Measurements from ENCODE around the gene GFPT2. TPM values are rescaled to one million over a fixed set of nuclear protein-coding genes. Genes with fewer than 3 reads are reported as not detected.

The GFPT2 gene
- total RNA-seq, 1 donor from 2014 or later: not detected

DNA sequence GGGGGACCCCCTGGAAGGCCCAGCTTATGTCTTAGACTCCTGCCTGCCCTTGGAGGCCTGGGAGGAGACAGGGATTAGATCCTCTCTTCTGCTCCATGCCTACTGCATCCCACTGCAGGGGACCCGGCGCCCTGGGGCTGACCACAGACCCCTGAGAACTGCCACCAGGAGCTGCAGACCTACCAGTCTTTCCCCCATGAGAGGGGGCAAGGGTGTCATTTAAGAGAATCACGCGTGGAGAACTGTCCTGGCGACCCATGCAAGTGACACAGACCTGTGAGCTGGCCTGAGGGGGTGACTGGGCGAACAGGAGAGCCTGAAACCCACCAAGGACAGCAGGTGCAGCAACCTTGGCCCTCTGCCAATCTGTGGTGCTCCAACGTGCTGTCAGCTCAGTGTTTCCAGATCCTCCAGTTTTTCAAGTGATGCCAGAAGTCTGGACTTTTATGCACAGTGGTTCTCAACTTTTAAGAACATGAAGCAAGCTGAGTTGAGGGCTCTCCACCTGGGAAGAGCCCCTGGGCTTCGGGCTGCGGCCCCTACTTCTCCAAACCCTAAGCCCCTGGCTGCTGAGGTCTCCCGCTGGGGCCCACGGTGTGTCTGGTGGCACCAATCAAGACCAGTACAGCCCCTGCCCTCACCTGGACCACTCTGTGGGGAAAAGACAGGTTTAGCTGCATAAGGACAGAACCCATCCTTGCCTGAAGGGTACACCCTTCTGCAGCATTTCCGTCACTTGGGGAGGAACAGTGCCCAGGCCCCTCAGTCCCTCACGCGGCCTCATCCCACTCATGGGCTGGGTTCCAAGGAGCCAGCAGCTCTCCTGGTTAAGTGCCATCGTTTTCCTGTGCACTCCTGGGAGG lies 18.2 kb downstream of the GFPT2 start:
- intact Hi-C loops (cut with micrococcal nuclease): no loop called here

DNA sequence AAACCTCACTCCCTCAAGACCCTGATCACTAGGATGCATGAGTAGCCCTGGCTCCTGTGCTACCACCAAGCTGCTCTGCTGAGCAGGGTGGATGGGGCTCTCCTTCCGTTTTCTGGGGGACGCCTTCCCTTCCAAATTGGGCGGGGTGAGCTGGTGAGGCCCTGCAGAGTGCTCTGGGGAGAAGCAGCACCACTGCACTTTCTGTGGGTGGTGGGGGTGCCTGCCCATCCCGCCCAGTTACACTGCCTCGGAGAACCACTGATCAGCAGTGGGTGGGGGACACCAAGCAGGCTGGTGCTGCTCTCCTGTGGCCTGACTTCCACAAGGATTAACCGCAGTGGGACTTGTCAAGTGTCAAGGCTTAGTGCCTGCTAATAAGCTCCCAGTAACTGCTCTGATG lies 19.0 kb downstream of the GFPT2 start:
- intact Hi-C loops (cut with micrococcal nuclease): no loop called here

DNA sequence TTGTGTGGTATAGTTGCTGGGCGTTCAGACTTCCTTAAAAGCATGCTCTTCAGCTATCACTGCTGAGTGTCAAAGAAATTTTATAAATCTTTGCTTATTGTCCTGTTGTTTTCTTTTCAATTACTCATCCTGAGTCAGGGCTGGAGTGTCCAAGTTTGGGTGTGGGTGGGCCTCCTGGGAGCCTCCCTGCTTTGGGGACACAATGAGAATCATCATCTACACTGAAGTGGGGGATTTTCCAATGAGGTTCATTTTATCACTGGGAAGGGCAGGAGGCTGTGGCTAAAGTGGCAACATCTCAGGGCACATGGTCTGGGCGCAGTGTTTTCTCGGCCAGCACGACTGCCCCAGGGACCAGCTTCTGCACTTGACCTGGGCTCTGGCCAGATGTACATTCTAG lies 19.5 kb downstream of the GFPT2 start:
- intact Hi-C loops (cut with micrococcal nuclease): no loop called here

DNA sequence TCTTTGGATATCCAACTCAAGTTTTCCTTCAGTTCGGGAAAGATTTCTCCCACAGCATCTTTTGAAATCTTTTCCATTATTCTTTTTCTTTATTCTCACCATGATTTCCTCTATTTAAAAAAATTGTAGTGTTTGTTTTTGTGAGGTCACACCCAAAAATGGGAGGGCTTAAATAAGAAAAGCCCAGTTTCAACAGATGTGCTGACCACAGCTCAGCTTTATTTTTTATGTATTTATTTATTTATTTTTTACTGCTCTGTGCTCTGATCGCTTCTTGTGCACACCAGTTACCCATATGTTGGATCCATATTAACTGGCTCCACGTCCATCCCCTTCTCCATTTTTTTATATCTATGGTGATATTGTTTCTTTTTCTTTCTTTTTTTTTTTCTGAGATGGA lies 20.3 kb downstream of the GFPT2 start:
- intact Hi-C loops (cut with micrococcal nuclease): no loop called here

DNA sequence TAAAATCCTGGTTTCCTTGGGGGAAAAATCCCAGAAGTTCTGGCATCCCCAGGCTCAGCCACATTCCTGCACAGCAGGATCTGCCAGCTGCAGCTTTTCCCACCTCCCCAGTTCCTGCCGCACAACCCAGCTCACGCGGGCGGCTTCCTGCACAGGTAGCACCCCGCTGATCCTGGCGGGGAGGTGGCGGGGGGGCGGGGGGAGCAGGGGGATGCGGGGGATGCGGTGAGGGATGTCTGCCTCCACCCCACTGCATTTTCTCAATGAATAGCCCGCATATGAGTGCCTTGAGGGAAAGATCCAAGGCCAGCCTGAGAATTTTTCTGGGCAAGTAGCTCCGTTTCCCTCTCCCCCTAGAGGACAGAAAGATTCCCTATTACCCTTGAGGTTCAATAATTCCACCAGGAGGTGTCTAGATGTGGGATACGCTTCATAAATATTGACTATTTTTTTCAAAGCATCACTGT lies 21.1 kb downstream of the GFPT2 start:
- intact Hi-C loops (cut with micrococcal nuclease): no loop called here

DNA sequence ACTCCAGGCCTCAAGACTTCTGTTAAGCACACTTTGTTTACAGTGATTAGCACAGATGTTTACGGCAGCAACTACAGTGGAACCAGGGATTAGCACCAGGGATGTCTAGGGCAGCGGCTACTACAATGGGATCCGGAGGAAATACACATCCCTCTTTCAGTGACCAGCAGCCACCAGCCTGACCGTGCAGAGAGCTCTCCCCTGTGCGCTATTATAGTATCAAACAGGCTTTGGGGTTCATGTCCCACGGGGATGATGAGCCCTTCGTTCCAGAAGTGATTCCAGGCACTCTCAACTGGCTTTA lies 21.5 kb downstream of the GFPT2 start:
- intact Hi-C loops (cut with micrococcal nuclease): no loop called here

DNA sequence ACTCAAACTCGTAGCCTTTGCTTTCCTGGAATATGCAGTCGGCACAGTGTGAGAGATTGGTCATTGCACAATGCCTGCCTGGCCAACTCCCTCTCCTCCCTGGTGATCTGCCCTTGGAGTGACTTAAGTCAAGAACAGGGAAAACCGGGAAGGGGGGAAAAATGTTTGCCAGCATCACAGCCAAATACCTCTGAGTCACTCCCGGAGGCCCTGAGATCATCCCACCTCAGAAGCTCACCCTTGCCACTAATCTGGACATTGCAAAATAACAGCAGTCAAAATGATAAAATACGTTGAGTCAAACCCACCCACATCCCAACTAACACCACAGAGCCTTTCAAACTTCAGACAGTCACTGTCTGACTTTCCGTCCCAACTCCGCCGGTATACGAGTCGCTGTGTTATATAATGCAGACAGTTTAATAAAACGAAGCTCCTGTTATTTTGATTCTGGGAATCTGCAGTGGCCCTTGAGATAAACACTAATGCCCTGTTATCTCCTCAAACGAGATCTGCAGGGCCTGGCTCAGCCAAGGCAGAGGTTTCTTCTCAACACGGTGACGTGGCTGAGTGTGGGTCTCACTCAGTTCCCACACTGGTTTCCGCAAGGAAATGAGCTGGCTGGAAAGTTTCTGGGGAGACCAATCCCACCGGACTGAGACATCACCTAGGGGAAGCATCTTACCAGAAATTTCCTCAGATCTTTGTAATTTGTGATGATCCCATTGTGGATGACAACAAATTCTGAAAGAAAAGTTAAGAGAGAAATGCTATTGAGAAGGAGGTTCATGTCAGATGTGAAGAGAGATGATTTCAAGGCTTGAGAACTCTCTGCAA lies 22.1 kb downstream of the GFPT2 start:
- intact Hi-C loops (cut with micrococcal nuclease): no loop called here

DNA sequence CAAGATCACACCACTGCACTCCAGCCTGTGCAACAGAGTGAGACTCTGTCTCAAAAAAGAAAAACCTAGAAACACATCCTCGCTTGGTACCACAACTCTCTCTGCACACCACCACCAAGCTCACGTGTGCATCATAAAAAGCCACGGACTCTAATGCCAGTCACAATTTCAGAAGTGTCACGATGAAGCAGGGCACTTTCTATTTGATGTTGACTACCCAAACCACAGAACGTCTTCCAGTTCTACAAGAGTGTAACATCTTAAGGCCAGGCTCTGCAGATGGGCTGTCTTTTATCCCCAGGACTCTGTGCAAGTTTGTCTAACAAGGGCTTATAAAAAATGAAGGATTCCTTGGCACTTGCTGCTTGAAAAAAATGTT lies 22.9 kb downstream of the GFPT2 start:
- intact Hi-C loops (cut with micrococcal nuclease): no loop called here

DNA sequence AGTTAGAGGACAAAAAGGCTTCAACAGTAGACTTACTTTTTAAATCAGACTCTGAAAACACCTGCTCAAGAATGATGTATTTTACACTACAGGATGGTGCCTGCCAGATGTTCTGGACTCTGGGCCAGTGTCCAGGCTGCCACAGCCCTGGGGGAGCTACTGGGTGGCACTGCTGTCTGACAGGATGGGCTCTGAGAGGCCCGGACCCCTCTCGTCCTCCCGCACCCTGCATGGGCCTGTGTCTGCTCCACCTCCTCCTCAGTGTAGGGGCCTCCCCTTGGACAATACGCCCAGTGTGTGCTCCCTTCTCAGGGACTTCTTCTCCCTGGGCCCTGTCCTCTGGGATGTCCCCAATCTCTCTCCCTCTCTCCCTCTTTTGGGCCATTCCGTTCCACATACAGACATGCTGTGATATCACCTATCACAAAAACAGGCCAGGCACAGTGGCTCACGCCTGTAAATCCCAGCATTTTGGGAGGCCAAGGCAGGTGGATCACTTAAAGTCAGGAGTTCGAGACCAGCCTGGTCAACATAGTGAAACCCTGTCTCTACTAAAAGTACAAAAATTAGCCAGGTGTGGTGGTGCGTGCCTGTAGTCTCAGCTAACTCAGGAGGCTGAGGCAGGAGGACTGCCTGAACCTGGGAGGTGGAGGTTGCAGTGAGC lies 23.4 kb downstream of the GFPT2 start:
- intact Hi-C loops (cut with micrococcal nuclease): loop anchor here (5.0 to 10.0 kb wide), 2 partner anchors 125 to 202 kb away; partner anchors contain the start of gene RASGEF1C

DNA sequence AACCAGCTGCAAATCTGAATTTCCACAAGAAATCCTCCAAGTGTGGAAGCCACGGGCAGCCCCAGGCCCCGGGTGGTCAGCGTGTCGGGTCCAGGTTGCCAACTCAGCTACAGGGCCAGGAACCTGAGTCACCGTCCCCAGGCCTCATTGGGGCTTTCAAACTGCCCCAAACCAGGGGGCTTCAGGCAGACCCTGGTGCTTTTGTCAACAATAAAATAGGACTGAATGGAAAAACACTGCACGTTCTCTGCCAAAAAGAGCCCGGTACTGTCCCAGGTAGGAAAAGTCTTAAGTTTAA lies 24.0 kb downstream of the GFPT2 start:
- intact Hi-C loops (cut with micrococcal nuclease): loop anchor here (5.0 to 10.0 kb wide), 2 partner anchors 124 to 202 kb away; partner anchors contain the start of gene RASGEF1C

DNA sequence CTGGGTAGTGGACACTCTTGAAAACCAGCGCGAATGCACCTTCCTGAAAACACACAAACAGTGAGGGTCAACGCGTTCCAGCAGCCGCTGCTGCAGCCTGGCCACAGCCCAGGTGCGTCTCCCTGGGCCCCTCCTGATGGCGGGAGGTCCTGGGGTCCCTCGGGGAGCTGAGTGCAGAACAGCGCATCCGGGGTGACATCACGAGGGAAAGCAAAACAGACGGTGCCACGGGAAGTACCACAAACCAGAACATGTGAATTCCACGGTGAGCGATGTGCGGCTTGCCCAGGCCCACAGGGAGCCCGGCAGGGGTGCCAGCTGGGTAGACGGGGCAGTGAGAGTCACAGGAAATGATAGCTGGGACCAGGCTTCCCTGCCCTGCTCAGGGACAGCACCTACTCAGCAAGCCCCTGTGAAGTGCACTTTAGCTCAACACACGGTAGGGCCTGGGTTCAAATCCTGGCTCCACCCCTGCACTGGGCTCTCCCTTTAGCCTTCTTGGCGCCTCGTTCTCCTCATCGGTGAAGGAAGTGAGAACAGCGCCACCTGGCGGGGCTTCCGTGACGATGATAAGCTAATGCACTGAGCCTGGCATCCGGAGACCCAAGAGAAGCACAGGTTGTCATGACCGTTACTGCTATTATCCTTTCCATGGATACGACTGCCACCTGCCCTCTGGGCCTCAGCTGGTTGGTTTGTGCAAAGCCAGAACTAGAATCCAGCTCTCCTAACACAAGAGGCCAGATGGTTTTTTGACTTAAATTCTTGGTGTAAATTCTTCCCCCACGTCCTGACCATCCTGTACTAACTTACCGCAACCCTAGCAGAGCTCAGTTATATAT lies 24.6 kb downstream of the GFPT2 start:
- intact Hi-C loops (cut with micrococcal nuclease): loop anchor here (1.0 to 10.0 kb wide), 3 partner anchors 35 to 201 kb away; partner anchors contain the start of gene RASGEF1C

DNA sequence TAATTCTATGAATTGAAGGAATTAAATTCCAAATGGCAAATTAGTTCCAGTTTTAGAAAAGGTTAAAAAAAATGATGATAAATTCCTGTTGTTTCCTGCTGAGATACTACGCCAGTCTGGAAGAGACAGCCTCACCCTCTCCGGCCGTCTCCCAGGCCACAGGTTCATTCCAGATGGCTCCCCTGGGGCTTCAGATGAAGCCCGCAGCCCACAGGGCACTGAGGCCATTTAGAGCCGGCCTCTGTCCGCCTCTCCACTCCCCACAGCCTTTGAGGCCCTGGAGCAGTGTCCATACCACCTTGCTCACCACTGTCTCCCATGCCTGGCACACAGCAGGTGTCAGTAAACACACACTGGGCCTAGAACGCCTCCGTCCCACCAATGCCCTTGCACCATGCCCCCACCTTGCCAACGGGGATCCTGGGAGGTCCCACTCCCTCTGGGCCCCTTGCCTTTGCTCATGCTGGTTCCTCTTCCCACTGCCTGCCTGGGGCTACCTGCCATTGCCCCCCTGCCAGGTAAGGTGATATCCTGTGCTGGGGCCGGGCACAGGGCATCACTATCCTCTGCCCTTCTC lies 26.1 kb downstream of the GFPT2 start:
- intact Hi-C loops (cut with micrococcal nuclease): loop anchor here (5.0 to 10.0 kb wide), 2 partner anchors 122 to 200 kb away; partner anchors contain the start of gene RASGEF1C

DNA sequence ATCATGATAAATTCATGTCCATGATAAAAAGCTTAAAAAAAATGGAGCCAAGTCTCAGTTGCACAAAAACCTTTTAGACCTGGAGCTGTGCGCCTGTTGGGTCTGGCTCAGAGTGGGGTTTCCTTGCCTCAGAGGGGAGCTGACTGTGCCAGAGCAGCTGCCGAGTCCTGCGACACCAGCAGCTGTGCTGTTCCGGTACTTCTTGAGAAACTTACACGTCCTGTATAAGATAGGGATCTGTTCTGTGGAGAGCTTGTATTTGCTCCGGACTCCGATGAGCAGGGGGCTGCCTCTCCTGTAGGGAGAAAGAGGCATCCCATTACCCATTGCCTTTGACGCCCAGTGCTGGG lies 28.6 kb downstream of the GFPT2 start:
- intact Hi-C loops (cut with micrococcal nuclease): loop anchor here (10.0 kb wide), 1 partner anchor 120 kb away; the partner anchor contains the start of gene RASGEF1C

DNA sequence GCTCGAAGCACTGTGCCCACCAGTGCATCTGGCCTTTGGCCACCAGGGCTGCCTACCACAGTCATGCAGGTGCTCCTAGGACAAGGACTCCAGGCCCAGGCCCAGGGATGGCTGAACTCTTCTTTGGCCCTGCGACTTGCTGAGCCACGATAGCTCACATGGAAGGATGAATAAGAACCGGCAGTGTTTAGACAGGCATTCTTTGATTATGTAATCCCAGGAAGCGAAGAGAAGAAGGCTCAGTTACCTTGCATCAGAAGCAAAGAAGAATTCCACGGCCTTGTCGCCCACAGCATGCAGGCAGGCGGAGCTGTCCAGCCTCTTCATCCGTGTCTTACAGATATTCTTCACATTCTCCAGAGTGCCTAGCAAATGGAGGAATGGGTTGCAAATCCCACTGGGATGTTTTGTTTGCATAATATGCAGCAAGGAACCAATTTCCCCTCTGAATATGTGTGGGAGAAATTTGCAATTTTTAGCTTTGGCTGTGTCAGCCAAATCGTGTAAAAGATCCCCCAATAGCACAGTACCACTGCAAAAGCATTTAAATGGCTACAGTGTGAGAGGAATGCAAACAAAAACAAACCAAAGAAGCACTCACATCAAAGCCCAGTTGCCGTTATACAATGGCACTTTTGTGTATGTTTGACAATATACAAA lies 29.1 kb downstream of the GFPT2 start:
- intact Hi-C loops (cut with micrococcal nuclease): loop anchor here (10.0 kb wide), 1 partner anchor 119 kb away; the partner anchor contains the start of gene RASGEF1C

DNA sequence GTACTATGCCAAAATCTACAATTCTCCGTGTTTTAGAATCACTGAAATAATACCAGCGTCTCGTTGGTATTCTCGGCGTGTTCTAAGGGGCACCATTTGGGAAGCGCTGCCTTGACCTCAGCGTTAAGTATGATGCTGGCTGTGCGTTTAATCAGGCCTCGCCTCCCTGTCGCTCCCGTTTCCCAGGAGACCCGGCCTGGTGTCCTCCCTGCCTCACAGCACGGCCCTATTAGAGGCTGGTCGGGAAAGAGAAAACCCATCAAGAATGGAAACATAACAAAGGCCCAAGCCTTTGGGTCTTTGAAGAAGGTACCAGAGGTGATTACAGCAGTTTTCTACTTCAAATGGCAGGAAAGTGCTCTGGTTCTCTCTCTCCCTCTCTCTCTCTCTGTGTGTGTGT lies 30.0 kb downstream of the GFPT2 start:
- intact Hi-C loops (cut with micrococcal nuclease): loop anchor here (10.0 kb wide), 1 partner anchor 118 kb away; the partner anchor contains the start of gene RASGEF1C

DNA sequence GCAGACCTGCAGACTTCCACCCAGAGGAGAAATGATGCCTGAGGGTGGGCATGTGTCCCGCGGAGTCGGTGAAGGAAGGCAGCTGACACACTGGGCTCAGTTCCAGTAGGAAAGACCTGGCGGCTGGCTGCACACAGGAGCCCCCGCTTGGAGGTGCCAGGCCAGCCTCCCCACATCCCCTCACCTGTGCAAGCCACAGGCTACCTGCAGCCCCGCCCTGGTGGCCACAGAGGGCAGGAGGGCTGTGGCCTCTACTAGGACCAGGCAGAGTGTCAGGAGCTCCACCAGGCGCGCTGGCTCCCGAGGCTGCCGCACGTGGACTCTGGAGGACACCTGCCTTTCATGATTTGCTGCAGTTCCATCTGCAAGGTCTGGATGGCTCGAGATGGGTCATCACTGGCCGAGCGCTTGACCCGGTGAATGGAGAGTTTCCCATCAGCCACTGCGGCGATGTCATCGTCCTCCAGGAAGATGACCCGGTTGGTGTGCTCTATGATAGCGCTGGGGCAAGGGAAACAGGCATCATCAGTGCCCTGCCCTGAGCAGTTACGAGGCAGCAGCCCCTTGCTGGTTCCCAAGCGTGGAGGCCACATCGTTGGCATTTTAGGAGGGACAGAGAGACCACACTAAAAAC lies 34.6 kb downstream of the GFPT2 start:
- intact Hi-C loops (cut with micrococcal nuclease): no loop called here

DNA sequence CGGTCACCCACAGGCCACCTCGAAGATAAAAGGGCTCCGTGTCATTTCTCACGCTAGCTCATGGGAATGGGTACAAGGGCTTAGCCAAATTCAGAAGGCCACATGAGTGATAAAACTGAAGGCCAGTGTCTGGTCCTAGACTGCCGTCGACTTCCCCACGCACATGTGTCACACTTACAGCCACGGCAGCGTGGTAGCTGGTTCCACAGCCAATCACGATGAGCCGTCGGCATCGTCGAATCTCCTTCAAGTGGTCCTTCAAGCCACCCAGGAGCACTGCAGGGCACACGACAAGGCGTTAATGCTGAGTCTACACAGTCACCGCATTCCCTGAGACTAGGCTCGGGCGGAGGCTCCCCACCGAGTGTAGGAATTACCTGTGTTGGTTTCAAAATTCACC lies 36.5 kb downstream of the GFPT2 start:
- intact Hi-C loops (cut with micrococcal nuclease): no loop called here

DNA sequence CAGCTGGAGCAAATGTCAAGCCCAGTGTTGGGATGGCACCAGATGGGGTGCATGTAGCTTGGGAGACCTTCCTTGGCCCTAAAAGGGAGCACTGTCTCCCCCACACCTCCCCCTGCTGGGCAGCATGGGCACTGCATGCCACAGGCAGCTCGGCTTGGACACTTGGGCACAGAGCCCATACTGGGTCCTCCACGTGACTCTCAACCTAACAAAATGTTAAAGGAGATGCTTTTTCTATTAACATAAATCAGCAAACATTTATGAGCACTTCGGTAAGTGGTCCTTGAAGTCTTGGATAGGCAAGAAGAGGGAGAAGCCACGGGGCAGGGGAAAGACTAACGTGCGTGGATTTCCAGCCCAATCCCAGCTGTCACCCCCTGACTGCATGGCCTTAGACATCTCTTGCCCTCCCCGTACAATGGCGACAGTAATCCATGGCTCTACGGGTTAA lies 37.3 kb downstream of the GFPT2 start:
- intact Hi-C loops (cut with micrococcal nuclease): loop anchor here (1.0 kb wide), 1 partner anchor 22 kb away; no protein-coding TSS in a partner anchor

All from T-helper 2 cell treated with Interferon-gamma antibody and Interleukin-4, amounts not matched to agents 100 ng/mL and 5 ng/mL, for 36 hours (primary cell).